ENCODE results near the gene SDF2.
A peak's percentile ranks its signal among the peaks of the same experiment; 100 is the strongest.

SDF2 gene

GRCh38 chr17:28657756-28658155 is 4.0 kb downstream of the SDF2 start:
- TF ChIP-seq, protein P1, sequence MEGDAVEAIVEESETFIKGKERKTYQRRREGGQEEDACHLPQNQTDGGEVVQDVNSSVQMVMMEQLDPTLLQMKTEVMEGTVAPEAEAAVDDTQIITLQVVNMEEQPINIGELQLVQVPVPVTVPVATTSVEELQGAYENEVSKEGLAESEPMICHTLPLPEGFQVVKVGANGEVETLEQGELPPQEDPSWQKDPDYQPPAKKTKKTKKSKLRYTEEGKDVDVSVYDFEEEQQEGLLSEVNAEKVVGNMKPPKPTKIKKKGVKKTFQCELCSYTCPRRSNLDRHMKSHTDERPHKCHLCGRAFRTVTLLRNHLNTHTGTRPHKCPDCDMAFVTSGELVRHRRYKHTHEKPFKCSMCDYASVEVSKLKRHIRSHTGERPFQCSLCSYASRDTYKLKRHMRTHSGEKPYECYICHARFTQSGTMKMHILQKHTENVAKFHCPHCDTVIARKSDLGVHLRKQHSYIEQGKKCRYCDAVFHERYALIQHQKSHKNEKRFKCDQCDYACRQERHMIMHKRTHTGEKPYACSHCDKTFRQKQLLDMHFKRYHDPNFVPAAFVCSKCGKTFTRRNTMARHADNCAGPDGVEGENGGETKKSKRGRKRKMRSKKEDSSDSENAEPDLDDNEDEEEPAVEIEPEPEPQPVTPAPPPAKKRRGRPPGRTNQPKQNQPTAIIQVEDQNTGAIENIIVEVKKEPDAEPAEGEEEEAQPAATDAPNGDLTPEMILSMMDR (IDR thresholded peaks at IDR 0.05): no peak
- no peak for TF ChIP-seq ZFX (IDR thresholded peaks at IDR 0.05; ENCODE audit: borderline replicate concordance)
- H3K27ac ChIP-seq: no peak overlapping the region

GRCh38 chr17:28655160-28655559 is 6.5 kb downstream of the SDF2 start:
- H3K27ac ChIP-seq: no peak overlapping the region
- no peak for TF ChIP-seq ZFX (IDR thresholded peaks at IDR 0.05; ENCODE audit: borderline replicate concordance)
- TF ChIP-seq, protein P1 (IDR thresholded peaks at IDR 0.05): no peak

DNA sequence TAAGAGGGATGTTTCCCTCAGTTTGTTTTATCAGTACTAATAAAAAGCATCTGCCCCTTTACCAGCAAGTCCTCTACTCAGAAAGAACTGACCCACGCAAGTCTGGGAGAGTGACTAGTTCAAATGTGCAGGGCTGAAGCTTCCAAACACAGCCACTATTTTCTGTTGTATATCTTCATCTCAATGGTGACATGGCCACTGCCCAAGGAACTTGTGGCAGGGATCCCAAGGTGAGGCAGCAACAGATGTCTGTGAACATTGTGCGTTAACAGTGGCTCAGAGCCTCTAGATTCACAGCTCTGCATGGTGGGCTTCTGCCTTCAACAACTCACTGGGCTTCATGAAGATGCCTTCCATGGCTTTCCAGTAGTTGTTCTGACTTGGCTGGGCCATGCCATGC is 13.0 kb downstream of the SDF2 start:
- no peak for TF ChIP-seq ZFX (IDR thresholded peaks at IDR 0.05; ENCODE audit: borderline replicate concordance)
- peak overlapping the region; percentile 84; the same call in 1 of the 2 replicates for H3K27ac ChIP-seq

GRCh38 chr17:28646039-28646754 is 15.5 kb downstream of the SDF2 start:
- TF ChIP-seq, protein P1 (IDR thresholded peaks at IDR 0.05): no peak
- TF ChIP-seq ZFX (IDR thresholded peaks at IDR 0.05; ENCODE audit: borderline replicate concordance): no peak
- H3K27ac ChIP-seq: peak overlapping the region; percentile 84

- TF ChIP-seq ZFX (IDR thresholded peaks at IDR 0.05; ENCODE audit: borderline replicate concordance): no peak
- TF ChIP-seq, protein P1 (IDR thresholded peaks at IDR 0.05): no peak
- peak overlapping the region; percentile 84 for H3K27ac ChIP-seq
Observed at GRCh38 chr17:28645576-28645939, 16.1 kb downstream of the SDF2 start.

DNA sequence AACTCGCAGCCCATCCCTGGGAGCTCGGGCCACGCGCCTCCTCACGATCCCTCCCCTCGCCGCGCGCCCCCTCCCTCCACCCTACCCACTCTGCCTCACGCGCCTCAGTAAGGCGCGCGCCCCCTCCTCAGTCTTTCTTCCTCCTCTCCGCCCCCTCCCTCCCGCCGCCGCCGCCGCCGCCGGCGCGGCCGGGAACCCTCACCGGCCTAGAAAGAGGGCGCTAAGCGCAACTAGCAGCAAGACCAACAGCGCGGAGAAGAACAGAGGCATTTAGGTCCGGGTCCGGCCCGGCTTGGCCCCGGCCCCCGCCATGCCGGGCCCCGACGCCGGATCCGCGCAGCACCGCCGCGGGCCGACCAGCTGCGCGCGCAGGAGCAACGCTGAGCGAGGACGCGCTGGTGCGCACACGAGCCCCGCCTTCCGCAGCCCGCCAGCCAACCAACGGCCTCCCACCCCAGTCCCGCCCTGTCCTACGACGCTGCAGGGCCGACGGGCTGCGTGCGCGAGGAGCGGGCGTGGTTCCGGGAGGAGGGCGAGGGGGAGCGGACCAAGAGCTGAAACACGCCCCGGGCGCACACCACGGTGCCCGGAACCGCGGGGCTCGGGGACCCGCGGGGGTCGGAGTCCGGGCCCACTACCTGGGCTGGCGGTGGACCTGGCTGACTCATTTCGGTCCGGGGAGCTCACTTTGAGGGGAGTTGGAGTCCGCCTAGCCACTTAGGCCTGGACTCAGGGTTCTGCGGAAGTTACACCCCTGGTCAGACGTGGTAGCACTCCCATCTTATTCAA is 16.7 kb downstream of the SDF2 start, which contains the start of gene BLTP2:
BLTP2 (minus strand) TSS at position 372 of the 789 bp plus-strand sequence; CDS start at position 270, 102 bp downstream.
- no peak for TF ChIP-seq ZFX (IDR thresholded peaks at IDR 0.05; ENCODE audit: borderline replicate concordance)
- TF ChIP-seq, protein P1 (IDR thresholded peaks at IDR 0.05): no peak

DNA sequence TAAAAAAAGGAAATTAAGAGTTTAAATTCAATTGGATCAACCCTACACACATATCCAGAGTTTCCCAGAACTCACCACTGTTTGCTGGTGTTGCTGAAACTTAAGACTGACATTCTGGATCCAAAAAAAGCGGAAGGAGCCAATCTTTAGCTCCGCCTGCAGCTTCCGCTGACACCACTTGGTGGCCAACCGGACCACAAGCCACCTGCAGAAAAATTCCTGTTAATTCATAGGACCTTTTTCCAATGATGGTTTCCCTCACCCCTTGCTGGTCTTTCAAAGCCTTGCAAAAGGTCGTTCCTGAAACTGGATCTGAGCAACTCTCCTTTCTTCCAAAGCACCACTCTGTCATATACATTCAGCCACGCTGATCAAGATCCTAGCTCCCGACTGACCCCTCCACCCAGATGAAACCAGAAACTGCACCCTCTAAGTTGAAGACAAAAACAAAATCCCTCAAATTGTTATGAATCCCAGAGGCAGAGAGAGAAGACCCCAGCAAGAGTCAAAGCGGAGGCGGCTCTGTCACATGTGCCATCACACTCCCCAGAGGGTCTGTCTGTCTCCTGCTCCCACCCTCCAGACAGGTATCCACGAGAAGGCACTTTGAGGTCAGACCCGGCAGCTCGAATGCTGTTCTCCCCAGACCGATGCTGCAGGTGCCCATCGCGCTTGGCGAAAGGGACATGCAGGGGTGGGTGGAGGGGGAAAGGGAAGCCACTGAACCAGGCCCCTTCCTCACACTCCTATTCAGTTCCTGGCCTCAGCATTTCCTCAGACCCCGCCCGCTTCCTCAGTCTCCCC is 17.5 kb downstream of the SDF2 start:
- TF ChIP-seq ZFX (IDR thresholded peaks at IDR 0.05; ENCODE audit: borderline replicate concordance): no peak
- TF ChIP-seq, protein P1 (IDR thresholded peaks at IDR 0.05): peak; percentile 68

More for the DNA sequence above, 16.7 kb downstream of the SDF2 start, which contains the start of gene BLTP2:
- H3K27ac ChIP-seq: peak within 1 kb of the TSS; percentile 84

More for the DNA sequence above, 17.5 kb downstream of the SDF2 start:
- peak overlapping the region; percentile 84 for H3K27ac ChIP-seq

Data from 22Rv1 (cell line).